HG03457 (cell line): Measurements from ENCODE around the gene SMARCC1.

Source experiments
- ATAC-seq: cut with Tn5 transposase; IDR thresholded peaks from one replicate; pipeline ENCODE4 v1.9.1; 2021; ENCODE audit warnings: moderate number of reproducible peaks; ENCODE audit not compliant: unreplicated experiment

The SMARCC1 gene

DNA sequence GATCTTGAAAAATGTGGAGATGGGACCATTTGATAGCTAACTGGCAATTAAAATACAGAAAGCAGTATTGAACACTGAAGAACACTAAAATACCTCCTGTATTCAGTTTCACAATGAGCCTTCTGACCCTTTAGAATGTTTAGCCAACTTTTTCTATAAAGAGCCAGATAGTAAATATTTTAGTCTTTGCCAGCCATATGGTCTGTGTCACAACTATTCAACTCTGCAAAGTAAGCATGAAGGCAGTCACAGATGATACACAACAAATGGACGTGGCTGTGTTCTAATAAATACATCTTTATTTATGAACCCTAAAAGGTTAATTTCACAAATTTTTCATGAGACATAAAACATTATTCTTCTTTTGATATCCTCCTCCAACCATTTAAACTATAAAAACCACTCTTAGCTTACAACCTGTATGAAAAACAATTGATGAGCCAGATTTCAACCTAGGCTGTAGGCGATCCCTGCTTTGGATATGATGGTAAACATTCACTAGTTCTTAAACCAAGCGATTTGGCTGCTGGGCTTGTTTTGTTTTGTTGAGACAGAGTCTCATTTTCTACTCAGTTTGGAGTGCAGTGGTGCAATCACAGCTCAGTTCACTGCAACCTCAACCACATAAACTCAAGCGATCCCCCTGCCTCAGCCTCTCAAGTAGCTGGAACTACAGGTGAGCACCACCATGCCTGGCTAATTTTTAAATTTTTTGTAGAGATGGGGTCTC lies 189.5 kb downstream of the SMARCC1 start:
- ATAC-seq, result no peak

DNA sequence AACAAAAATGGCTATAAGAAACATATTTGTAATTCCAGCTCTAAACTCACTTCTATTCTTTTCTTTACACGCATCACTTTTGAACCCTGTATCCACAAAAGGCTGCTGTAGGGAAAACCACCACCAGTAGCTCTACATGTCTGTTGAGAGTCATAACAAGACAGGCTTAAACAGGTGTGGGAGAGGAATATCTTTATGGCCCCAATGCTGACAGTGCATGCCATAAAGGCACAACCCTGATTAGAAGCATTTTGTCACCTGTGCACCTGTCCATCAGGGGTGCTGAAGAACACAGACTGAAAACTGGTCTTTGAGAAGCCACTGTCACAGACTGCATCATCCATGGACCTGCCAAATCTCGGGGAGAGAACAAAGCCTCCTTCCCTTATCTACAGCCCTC lies 191.5 kb downstream of the SMARCC1 start:
- no peak for ATAC-seq

DNA sequence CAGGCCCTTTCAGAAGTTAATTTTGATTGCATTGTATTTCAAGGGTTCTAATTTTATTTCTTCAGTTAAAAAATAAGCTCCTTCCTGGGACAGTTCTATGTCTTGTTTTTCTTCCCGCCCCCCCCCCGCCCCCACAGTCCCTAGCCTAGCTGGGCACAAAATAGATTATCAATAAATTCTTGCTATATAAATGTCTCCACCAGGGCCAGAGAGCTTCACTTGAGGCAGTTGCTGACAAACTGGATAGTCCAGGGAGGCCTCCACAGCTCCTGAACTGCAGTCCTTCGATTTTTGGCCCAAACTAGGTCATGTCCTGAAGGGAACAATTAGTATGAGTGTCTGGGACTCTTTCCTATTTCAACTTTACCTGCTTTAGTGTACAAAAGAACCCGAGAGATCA lies 193.1 kb downstream of the SMARCC1 start:
- ATAC-seq, result no peak

DNA sequence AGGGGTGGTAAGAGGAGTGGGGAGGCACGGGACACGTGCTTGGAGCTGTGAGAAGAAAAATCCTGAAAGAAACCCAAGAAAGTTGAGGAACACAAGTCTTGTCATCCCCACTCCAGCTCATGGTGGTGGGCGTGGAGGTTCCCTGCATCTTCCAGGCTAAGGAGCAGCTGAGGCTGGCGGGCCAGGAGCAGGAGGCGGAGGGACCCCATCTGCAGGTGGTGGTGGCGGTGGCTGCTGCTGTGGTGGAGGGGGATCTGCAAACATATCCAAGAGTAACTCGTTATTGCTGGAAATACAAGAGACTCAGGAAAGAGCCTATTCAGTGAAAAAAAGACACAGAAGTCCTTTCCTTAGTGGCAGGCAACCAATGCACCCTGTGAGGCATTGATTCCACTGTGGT lies 193.6 kb downstream of the SMARCC1 start:
- no peak for ATAC-seq

DNA sequence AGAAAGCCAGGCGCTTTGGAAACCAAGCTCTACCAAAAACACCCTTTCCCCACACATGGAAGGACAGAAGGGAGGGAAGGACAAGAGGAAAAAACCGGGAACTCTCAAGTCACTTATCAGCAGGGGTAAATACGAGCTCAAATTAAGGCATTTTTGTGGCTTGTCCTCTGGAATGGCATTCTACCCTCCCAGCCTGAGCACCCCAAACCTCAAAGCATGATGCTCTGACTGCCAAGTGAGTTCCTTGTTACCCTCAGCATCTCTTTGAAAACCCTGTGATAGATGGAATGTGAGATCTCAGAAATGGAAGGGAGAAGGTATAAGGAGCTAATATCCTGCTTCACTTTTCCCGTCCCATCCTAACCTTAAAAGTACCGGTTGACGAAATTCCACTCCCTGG lies 194.9 kb downstream of the SMARCC1 start:
- no peak for ATAC-seq

DNA sequence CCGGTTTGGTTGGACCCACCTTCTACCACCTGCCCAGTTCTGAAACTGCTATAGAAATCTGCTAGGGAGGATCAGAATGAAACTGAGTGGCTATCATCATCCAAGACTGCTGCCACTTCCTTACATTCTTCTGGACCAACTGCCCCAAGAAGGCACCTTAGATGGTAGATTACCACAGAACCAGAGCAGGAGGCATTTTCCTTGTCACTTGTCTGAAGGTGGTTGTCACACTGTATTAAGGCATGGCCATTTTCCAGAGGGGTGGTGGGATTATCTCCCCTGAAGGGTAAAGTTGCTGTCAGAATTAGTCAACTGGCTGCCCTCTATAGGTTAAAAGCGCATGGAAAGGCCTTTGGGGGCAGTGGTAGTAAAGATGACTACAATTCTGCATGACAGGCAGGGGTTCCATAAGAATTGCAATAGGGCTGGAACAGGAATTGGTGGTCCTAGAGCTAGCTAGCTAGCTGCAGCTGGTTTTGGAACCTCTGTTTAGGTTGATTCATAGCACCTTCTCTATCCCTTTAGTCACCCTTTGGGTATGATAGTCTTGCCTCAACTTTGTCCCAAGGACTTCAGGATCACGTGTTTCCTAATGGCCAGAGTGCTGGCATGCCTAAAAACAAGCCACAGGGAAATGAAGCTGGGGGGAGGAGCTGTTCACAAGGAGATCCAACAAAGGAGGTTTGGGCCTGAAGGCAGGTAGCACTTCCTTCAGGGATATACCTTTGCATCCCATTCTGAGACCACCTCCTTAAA lies 198.2 kb downstream of the SMARCC1 start:
- ATAC-seq, result no peak

DNA sequence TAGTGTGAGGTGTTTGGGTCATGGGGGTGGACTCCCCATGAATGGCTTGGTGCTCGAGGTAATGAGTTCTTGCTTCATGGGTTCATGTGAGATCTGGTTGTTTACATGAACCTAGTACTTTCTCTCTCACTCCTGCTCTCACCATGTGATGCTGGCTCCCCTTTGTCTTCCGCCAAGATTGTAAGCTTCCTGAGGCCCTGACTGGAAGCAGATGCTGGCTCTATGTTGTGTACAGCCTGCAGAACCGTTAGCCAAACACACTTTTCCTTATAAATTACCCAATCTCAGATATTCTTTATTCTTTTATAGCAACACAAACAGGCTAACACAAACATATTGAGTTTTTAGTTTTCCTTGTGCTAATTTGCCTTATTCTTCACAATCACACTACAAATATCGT lies 199.9 kb downstream of the SMARCC1 start:
- no peak for ATAC-seq

DNA sequence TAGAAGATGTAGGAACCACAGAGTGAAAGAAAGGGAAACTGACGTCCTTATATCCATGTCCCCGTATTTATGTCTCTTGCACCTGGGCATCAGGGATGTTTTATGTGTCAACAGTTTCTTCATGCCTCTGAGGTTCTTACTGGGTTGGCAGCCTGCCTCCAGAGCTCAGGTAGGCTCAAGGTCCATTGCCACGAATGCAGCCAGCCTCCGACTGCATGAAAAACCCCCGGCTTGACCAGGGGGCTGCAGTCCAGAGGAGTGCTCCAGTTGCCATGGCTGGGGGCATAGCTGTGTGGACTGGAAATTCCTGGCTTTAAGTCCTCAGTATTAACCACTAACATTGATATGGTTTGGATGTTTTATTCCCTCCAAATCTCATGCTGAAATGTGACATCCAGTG lies 200.3 kb downstream of the SMARCC1 start:
- ATAC-seq, result no peak

DNA sequence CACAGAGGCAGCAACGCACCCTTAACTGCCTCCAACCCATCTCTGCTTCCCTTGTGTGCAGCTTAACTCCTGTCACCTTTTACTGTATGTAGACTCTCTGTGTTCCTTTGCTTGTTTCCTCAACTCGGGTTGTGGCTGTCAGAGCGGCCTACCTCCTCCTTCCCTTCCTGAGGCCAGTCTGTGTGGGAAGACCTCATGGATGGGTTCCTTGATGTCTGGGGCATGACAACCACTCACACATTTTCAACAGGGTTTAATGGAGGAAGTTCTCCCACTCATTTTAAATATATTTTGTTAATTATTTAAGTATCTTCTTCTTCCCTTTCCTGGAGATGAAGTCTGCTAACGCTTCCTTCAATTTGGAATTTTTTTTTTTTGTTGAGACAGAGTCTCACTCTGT lies 201.2 kb downstream of the SMARCC1 start:
- no peak for ATAC-seq

DNA sequence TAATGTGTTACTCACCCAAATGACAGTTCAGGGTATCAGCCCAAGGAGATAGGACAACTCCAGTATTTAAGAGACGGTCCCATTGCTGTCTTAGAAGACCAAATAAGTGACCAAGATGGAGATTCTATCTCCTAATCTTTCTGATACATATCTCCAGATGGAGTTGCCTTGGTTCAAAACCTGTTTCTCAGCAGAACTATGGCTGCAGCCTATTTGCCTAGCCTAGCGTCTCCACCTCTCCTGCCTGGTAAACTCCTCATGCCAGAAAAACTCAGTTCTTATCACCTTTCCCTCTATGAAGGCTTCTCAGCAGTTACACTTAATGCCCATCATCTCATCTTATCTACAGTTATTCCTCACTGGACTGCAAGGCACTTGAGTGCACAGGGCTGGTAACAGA lies 201.8 kb downstream of the SMARCC1 start:
- ATAC-seq, result no peak

DNA sequence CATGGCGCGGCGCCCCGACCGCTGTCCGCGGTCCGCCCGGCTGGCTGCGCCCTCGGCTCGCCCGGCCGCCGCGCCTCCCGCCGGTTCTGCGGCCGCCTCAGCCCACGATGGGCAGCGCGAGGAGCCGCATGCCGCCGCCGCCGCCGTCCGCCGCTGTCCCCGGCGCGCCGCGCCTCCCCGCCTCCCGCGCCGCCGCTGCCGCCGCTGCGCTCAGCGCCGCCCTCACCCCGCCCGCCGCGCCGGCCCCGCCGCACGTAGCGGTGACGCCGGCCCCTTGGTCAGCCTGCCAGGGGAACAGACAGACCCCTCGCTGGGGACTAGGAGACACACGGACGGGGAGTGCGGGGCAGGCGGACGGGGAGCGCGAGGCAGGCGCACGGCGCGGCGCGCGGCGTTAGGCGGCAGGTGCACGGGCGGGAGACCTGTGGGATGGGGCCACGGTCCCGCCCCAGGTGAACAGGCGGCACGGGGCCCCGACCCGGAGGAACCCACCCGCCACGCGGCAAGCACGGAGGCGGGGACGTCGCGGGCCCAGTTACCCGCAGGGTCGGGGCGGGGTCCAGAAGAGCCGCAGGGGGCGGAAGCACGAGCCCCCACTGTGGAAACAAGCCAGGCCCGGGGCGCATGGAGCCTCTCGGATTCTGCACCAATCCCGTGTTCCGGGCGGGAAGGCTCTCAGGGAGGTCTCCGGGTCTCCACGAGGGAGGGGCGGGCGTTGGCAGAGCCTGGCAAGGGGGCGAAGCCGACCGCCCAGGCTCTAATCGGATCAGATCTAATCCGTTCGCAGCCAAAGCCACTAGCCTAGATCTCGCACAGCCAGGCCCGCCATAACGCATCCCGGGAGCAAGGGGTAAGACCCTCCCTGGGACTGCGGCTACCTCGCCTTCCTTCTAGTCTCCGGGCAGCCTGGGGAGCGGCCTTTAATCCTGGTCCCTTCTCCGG lies 202.7 kb downstream of the SMARCC1 start, which contains the start of gene CSPG5:
CSPG5 (minus strand) TSS at position 175 of the 942 bp plus-strand sequence; CDS start at position 3, 172 bp downstream.
- ATAC-seq, result no peak

DNA sequence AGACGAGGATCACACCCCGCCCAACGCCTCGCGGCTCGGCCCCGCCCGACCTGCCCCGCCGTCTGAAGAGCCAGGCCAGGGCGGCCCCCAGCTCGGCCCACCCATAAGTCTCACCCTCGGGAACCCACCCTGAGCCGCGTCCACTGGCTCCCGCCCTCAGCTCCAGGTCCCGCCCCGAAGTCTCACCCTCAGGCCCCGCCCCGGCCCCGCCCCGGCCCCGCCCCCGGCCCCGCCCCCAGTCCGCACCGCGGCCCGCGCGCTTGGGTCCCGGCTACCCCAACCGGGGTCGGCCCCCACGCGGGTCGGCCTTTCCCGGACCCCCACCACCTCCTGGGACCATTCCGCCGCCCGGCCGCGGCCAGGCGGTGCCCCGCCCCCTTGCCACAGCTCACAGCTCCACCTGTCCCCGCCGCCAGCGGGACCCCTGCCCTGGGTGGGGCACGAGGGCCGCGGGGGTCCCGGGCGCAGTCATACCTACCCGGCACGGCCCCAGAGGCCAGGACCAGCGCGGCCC lies 203.5 kb downstream of the SMARCC1 start:
- ATAC-seq, result no peak

DNA sequence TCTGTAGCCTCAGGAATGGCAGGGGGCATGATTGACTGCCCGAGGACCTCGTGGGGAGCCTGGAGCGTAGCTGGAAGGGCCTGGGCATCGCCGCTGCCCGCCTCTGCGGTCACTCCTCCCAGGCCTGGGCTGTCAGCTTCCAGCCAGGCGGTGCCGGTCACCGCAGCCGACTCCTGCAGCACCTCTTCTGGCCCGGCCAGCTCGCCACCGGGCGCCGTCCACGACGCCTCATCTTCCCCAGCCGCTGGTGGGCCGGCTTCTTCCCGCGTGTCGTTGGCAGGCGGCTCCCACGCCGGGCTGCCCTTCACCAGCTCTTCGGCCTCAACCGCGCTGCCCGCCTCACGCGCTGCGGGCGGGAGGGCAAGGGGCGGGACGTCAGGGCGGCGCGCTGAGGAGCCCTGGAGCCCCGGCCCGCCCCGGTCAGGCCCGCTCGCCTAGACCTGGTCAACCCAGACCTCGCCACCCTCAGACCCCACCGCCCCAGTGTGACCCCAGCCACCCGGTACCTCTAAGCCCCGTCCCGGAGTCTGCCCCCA lies 204.0 kb downstream of the SMARCC1 start:
- no peak for ATAC-seq

DNA sequence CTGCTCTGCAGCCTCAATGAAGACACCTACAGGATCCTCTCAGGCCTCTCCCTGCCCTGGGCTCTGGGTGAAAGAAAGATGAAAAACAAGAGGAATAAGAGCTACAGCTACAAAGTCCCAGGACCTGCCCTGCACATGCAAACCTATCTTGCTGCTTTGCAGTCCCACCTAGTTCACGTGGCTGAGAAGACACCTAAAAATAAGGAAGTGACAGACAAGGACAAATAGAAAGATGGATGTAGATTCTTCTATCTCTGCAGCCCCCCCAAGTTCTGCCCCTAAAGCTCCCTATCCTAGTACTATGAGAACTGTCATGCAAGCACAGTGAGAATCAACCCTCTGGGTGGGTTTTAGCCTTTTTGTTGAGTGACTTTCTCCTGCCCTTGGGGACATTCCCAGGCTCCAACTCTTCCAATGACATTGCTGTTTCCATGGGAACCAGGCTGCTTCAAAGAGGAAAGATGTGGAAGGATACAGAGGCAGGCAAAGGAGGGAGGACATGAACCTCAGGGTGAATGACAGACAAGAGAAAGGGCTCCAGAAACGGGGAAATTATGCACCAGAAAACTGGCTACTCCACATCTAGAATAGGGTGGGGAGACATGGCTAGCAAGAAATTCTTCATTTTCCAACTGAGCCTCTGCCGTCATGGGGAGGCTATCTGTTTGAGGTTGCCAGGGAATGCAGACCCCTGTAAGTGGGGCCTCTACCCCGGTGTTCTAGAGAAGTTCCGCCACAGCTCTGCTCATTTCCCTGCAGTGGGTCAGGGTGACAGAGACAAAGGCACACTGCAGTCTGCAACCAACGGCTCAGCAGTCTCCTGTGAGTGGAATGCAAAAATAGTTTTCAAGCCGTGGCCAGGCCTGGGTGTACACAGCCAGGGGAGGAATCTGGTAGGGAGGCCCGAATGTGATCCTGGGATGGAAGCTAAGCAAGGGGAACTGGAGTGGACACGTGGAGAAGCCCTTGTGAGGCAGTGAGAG lies 208.2 kb downstream of the SMARCC1 start:
- ATAC-seq, result no peak

DNA sequence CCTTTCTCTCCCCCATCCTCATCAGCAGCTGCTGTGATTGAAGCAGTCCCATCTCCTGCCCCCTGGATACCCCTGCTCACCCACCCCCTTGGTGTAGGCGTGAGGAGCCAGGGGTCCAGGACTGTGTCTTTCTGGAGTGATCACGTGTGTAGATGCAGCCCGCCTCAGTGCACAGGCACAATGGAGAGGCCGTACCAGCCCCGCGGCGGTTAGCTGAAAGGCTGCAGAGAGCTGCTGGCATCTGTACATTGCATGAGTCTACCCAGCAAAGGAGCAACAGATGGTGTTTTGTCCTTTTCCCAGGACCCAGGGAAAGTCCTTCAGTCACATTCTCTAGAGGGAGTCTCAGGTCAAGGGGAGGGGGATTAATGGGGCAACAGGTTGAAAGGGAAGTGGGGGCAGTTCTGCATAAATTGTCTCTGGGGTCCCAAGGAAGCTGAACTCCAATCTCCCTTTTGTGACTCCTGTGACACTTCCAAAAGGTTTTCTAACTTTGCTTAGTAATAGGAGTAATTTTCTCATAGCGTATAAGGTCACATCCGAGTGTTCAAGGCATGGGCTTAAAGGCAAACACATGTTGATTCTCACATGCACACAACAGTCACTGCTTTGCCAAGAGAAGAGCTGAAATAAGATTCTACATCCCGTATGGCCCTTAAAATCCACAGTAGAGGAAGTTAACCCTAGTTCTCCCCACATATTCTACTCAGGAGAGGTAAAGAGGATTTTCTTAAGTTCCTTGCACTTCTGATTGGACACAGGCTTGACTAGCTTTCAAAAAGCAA lies 210.1 kb downstream of the SMARCC1 start:
- no peak for ATAC-seq

DNA sequence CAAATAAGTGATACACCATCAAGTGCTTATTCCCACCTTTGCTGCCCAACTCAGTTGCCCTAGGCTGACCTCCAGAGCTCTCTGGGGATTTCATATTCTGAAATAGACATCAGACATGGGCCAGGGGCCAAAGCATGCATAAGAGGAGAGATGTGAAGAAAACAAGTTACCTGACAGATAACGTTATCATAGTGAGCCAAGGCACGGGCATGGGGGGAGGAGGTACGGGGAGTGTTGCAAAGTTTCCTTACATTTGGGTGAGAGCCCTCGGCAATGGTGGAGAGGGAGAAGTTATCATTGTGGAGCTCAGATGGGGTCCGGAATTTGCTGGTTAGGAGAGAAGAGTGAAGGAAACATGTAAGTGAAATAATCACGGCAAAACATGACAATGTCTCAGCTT lies 212.8 kb downstream of the SMARCC1 start:
- ATAC-seq, result no peak

DNA sequence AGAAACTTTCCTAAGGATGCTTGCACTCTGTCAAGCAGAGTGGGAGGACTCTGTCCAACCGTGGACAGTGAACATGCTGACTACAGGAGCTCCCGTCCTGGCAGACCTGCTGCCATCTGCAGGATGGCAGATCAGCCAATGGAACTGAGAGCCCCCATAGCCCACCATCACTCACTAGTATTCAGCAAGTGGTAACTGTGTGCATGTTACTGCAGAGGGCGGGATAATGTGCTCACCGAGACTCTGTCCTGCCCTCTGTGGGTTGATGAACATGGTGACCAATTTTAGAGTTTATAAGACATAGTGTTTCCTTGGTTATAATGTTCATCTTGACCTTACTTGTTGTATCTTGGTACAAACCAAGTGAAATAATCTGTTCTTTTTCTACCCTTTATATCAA lies 214.5 kb downstream of the SMARCC1 start:
- ATAC-seq, result no peak

DNA sequence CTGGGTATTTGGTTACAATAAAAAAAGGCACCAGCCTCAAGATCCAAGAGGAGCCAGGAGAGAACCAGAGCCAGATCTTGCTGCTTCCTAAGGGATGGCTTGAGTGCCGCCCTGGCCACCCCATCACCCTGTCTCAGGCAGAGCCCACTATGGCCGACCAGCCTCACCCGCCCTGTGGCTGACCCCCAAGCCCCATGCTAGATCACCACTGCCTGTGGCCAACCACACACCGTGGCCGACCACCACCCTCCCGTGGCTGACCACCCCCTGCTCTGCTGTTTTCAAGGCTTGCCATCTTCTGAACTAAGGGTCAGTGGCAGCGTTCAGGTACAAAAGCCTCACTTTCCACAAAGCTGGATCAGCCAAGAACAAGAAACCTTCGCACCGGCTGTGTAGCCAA lies 215.0 kb downstream of the SMARCC1 start:
- no peak for ATAC-seq
